Panc1 (cell line): ENCODE results near the gene SLC35F2. TPM values are rescaled to one million over a fixed set of nuclear protein-coding genes. Genes with fewer than 3 reads are reported as not detected.
"Not testable (repeated sequence)": the region's sequence is repeated elsewhere in the genome, so short reads cannot be mapped to it uniquely, and the experiment has no call there.

ENCODE experiments used
- ATAC-seq: fragments of 200-7000 bp; cut with Tn5 transposase; 2 replicates; pipeline ENCODE4 v1.9.1; 2020; ENCODE audit warnings: mild to moderate bottlenecking, moderate library complexity
- BruUV-seq: library from RNA; stranded (reverse); fragments of 400-500 nt; replicated peaks from 2 replicates; lab custom pipeline; 2021; lab: Mats Ljungman, UMichigan
- CTCF ChIA-PET: fragments of 300-600 bp; sonication (Branson Sonifier 250); formaldehyde crosslinking; loops from one replicate; lab custom pipeline; 2022; ENCODE audit warnings: antibody characterized with exemption; lab: Charles Lee
- POLR2A ChIA-PET: fragments of 300-600 bp; sonication (Branson Sonifier 250); formaldehyde crosslinking; loops from one replicate; lab custom pipeline; 2022; ENCODE audit warnings: antibody characterized with exemption; lab: Charles Lee
- DNase-seq: peaks from one replicate; pipeline ENCODE4 v3.0.0-alpha.2; 2010; ENCODE audit warnings: low read depth, low spot score
- H3K27ac ChIP-seq: 2 replicates; pipeline ENCODE4 v1.5.1; 2011; ENCODE audit warnings: mild to moderate bottlenecking, low read length, inconsistent platforms
- H3K27me3 ChIP-seq: fragments of 200-500 bp; sonication (Bioruptor generic); 2 replicates; pipeline ENCODE4 v1.6.0; 2014; ENCODE audit warnings: low read length, inconsistent platforms; ENCODE audit not compliant: control insufficient read depth, insufficient read depth
- H3K36me3 ChIP-seq: fragments of 200-500 bp; sonication (Bioruptor generic); 2 replicates; pipeline ENCODE4 v1.5.1; 2014; ENCODE audit warnings: inconsistent platforms, mild to moderate bottlenecking, low read length, moderate library complexity; ENCODE audit not compliant: control insufficient read depth, insufficient read depth
- H3K4me1 ChIP-seq: 2 replicates; pipeline ENCODE4 v1.5.1; 2011; ENCODE audit warnings: inconsistent platforms, mild to moderate bottlenecking, low read length, moderate library complexity; ENCODE audit not compliant: control insufficient read depth, insufficient read depth
- H3K4me3 ChIP-seq, 2 experiments: 2 replicates each; pipeline ENCODE4 v1.5.1; 2011 to 2012; ENCODE audit warnings: low read depth in 2 of 2, low read length in 2 of 2, mild to moderate bottlenecking in 2 of 2, inconsistent platforms in 1 of 2, moderate library complexity in 1 of 2
- H3K9me3 ChIP-seq: fragments of 200-500 bp; sonication (Bioruptor generic); 2 replicates; pipeline ENCODE4 v1.5.1; 2014; ENCODE audit warnings: low read depth, mild to moderate bottlenecking, inconsistent platforms, low read length, moderate library complexity; ENCODE audit not compliant: control insufficient read depth, insufficient read depth
- CTCF ChIP-seq: fragments of 450-650 bp; IDR thresholded peaks from 2 replicates; pipeline ENCODE4 v1.5.1; 2017; ENCODE audit warnings: mild to moderate bottlenecking
- POLR2AphosphoS5 ChIP-seq: IDR thresholded peaks from 2 replicates; pipeline ENCODE4 v1.6.1; 2012; ENCODE audit warnings: mild to moderate bottlenecking, low read depth, low read length, moderate library complexity
- REST ChIP-seq, 2 experiments: IDR thresholded peaks; 2 replicates each; pipeline ENCODE4 v1.6.1; 2011 to 2012; ENCODE audit warnings: low read depth in 2 of 2, control low read depth in 1 of 2, low read length in 1 of 2, mild to moderate bottlenecking in 1 of 2, moderate library complexity in 1 of 2; ENCODE audit not compliant: insufficient read depth in 1 of 2
- SIN3A ChIP-seq: IDR thresholded peaks from 2 replicates; pipeline ENCODE4 v1.6.1; 2012; ENCODE audit warnings: low read depth, mild to moderate bottlenecking, low read length, moderate library complexity, borderline replicate concordance; ENCODE audit not compliant: insufficient read depth
- TCF7L2 ChIP-seq: IDR thresholded peaks from 2 replicates; pipeline ENCODE4 v1.6.1; 2011; ENCODE audit warnings: mild to moderate bottlenecking, low read depth, low read length, inconsistent platforms
- in situ Hi-C: cut with HindIII; loops from 2 replicates; pipeline ENCODE4 v1.10.0; 2016; ENCODE audit warnings: low sequenced_read_pairs, low pct_unique_long_range_greater_than_20kb
- intact Hi-C: fragments of 100-400 bp; cut with micrococcal nuclease; formaldehyde crosslinking; loops from one replicate; pipeline ENCODE4 v1.10.0; 2022; ENCODE audit not compliant: unreplicated experiment
- total RNA-seq: library from RNA; stranded (reverse); gene quantifications from one replicate; pipeline ENCODE4 v1.2.1, GENCODE V29; 2021; ENCODE audit not compliant: unreplicated experiment

SLC35F2 gene
- total RNA-seq, 1 experiment from 2014 or later = 89.4 TPM

DNA sequence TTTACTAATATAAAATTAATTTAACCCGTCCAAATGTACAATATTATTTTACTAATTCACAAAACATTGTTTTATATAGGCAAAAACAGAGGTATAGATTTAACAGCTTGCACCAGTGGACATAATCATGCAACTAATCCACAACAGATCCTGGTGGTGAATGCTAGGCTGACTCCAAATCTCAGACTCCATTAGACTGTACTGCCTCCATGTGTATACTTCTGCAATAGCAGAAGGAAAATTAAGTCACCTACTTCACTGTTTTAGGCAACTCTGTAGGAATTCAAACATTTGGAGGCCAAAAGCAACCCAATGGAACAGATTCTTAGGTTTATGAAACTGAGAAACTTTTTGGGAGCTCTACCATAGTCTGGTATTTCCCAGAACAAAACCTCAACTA, 39.7 kb upstream of the SLC35F2 start:
- BruUV-seq = no TSS peak
- Histone ChIP-seq H3K27ac (no peak overlapping the region), H3K4me1 (no peaks in the 10 kb centered on the region), H3K36me3 (no peaks in the 10 kb centered on the region), H3K4me3 (no peak overlapping the region), H3K9me3 (no peaks in the 10 kb centered on the region), H3K27me3 (no peaks in the 10 kb centered on the region)
- ATAC-seq (peak; percentile 93), DNase-seq (peak; percentile 59)
- TF ChIP-seq CTCF = peak; percentile 83; the same call in 1 of the 2 replicates
- TF ChIP-seq TCF7L2 = no peak
- ChIA-PET CTCF (interaction anchor here (0.6 kb wide), 2 partner anchors 98 to 127 kb away, joined by 3 read pairs; no protein-coding TSS in a partner anchor), POLR2A (no interaction called here)
- intact Hi-C loops = loop anchor here (2.0 kb wide), 1 partner anchor 39 kb away; the partner anchor contains the start of gene SLC35F2
- in situ Hi-C loops = no loop called here

DNA sequence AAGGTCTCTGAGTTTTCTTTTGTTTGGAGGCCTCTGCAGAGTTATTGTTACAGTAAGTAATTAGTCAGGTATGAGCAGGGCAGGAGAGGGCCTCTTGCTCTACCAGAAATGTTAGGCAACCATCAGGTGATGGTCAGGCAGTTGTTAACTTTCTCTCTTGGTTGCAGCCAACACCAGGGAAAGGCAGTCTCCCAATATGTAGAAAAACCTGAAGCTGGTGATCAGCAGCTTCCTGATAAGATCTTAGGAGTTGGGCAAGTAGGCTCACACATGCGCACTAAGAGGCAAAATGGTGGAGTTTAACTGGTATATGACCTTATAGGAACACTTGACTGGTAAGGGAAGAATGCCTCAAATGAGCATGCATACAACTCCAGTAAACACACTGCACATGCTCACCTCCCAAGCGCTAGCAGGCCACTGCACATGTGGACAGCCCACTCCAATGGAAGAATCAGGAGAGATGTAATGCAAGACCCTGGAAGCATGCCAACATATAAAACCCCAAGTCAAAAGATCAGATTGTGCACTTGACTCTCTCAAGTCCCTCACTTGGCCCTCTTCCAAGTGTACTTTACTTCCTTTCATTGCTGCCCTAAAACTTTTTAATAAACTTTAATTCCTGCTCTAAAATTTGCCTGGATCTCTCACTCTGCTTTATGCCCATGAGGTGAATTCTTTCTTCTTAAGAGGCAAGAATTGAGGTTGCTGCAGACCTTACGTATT, 23.7 kb upstream of the SLC35F2 start:
- Histone ChIP-seq H3K4me3 (no peak overlapping the region), H3K9me3 (no peaks in the 10 kb centered on the region), H3K36me3 (no peaks in the 10 kb centered on the region), H3K27ac (no peak overlapping the region), H3K27me3 (no peaks in the 10 kb centered on the region), H3K4me1 (no peaks in the 10 kb centered on the region)
- BruUV-seq = no TSS peak
- ChIA-PET POLR2A (no interaction called here), CTCF (no interaction called here)
- no peak for ATAC-seq
- DNase-seq = no peak
- no peak for TF ChIP-seq POLR2AphosphoS5
- no peak for TF ChIP-seq CTCF
- no peak for TF ChIP-seq REST (IDR thresholded peaks at IDR 0.05; ENCODE audit: insufficient read depth in 1 of 2, low read depth in 2 of 2, low read length in 1 of 2)
- TF ChIP-seq TCF7L2 = no peak
- TF ChIP-seq SIN3A = no peak
- in situ Hi-C loops (no loop called here), intact Hi-C loops (no loop called here)

DNA sequence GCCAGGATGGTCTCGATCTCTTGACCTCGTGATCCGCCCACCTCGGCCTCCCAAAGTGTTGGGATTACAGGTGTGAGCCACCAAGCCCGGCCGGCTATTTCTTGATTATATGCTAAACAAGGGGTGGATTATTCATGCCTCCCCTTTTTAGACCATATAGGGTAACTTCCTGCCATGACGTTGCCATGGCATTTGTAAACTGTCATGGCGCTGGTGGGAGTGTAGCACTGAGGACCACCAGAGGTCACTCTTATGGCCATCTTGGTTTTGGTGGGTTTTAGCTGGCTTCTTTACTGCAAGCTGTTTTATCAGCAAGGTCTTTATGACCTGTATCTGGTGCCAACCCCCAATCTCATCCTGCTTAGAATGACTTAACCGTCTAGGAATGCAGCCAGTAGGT, 22.9 kb upstream of the SLC35F2 start:
- H3K4me3 ChIP-seq, H3K27ac ChIP-seq, H3K36me3 ChIP-seq, BruUV-seq, intact Hi-C loops, H3K4me1 ChIP-seq, in situ Hi-C loops, ATAC-seq, DNase-seq, H3K27me3 ChIP-seq, CTCF ChIA-PET, H3K9me3 ChIP-seq, POLR2A ChIA-PET: not testable (repeated sequence)
